Tibial artery (tissue), 4 donors: ENCODE measurements around the gene TFCP2.

ENCODE experiments used
- DNase-seq, 2 donors: peaks; one replicate each; pipeline ENCODE4 v3.0.0-alpha.2; 2019
- H3K27ac ChIP-seq, 2 donors: fragments of 200-600 bp; sonication (generic) in 1 of 2; 1 replicate in 1 of 2; 2 replicates in 1 of 2; pipeline ENCODE4 v1.5.1; 2018 to 2019; ENCODE audit warnings: mild to moderate bottlenecking in 1 of 2
- H3K27me3 ChIP-seq, 2 donors: fragments of 200-600 bp; sonication (generic) in 1 of 2; one replicate each; pipeline versions ENCODE4 v1.5.1 to v1.6.0; 2016 to 2019
- H3K36me3 ChIP-seq, 3 donors: fragments of 200-600 bp; sonication (generic) in 2 of 3; one replicate each; pipeline ENCODE4 v1.5.1; 2016 to 2019; ENCODE audit warnings: mild to moderate bottlenecking in 2 of 3
- H3K4me1 ChIP-seq, 4 donors: fragments of 200-600 bp; sonication (generic) in 2 of 4; 1 replicate in 3 of 4; 2 replicates in 1 of 4; pipeline ENCODE4 v1.5.1; 2016 to 2019
- H3K4me3 ChIP-seq, 2 donors: fragments of 200-600 bp; sonication (generic) in 1 of 2; 1 replicate in 1 of 2; 2 replicates in 1 of 2; pipeline ENCODE4 v1.5.1; 2018 to 2019; ENCODE audit warnings: mild to moderate bottlenecking in 2 of 2
- H3K9me3 ChIP-seq, 3 donors: fragments of 200-600 bp; sonication (generic) in 1 of 3; one replicate each; pipeline ENCODE4 v1.5.1; 2016 to 2019
- CTCF ChIP-seq, 2 experiments: fragments of 200-600 bp in 1 of 2; fragments of 450-650 bp in 1 of 2; IDR thresholded peaks; one replicate each; pipeline ENCODE4 v1.5.1; 2017 to 2019; ENCODE audit warnings: antibody characterized with exemption in 2 of 2, mild to moderate bottlenecking in 1 of 2, moderate library complexity in 1 of 2
- intact Hi-C: fragments of 100-400 bp; cut with DNase I; formaldehyde crosslinking; loops from one replicate; pipeline ENCODE4 v1.15.0; 2023; ENCODE audit warnings: low total_unique reads

TFCP2 gene

DNA sequence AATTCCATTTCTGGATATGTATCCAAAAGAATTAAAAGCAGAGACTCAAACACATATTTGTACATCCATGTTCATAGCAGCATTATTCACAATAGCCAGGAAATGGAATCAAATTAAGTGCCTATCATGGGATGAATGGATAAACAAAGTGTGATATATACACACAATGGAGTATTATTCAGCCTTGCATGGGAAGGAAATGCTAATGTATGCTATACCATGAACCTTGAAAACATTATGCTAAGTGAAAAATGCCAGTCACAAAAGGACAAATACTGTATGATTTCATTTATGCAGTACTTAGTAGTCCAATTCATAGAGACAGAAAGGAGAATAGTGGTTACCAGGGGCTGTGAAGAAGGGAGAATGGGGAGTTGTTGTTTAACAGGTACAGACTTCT is 57.4 kb downstream of the TFCP2 start:
- H3K4me3 ChIP-seq = no peak overlapping the region
- no peaks in the 10 kb centered on the region for H3K9me3 ChIP-seq
- H3K36me3 ChIP-seq = peaks cover 33 to 71% (median 50%) of the 10 kb centered on the region in 3 donors
- intact Hi-C loops = no loop called here
- DNase-seq = no peak
- no peak overlapping the region for H3K27ac ChIP-seq
- no peaks in the 10 kb centered on the region for H3K4me1 ChIP-seq
- TF ChIP-seq CTCF (IDR thresholded peaks at IDR 0.05) = no peak
- H3K27me3 ChIP-seq = no peaks in the 10 kb centered on the region

DNA sequence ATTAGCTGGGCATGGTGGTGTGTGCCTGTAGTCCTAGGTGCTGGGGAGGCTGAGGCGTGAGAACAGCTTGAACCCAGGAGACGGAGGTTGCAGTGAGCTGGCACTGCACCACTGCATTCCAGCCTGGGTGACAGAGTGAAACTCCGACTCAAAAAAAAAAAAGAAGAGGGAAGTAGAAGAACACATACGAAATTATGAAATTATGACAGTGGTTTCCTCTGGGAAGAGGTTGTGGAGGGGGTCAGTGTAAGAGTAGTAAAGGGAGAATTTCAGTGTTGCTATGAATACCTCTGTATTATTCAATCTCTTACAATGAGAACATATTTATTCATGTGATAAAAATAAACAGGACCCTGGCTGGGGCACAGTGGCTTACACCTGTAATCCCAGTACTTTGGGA is 64.8 kb downstream of the TFCP2 start:
- DNase-seq = no peak
- intact Hi-C loops = no loop called here
- no peak for TF ChIP-seq CTCF (IDR thresholded peaks at IDR 0.05)
- no peaks in the 10 kb centered on the region for H3K4me1 ChIP-seq
- H3K27me3 ChIP-seq = no peaks in the 10 kb centered on the region
- no peak overlapping the region for H3K27ac ChIP-seq
- H3K4me3 ChIP-seq = no peak overlapping the region
- H3K9me3 ChIP-seq = no peaks in the 10 kb centered on the region
- peaks cover 55 to 91% (median 64%) of the 10 kb centered on the region in 3 donors for H3K36me3 ChIP-seq

- Histone ChIP-seq H3K36me3 (peaks cover 52 to 90% (median 74%) of the 10 kb centered on the region in 3 donors), H3K9me3 (no peaks in the 10 kb centered on the region), H3K27ac (no peak overlapping the region), H3K27me3 (no peaks in the 10 kb centered on the region), H3K4me1 (no peaks in the 10 kb centered on the region), H3K4me3 (no peak overlapping the region)
- intact Hi-C loops = no loop called here
- TF ChIP-seq CTCF (IDR thresholded peaks at IDR 0.05) = no peak
- no peak for DNase-seq
These were observed 69.0 kb downstream of the TFCP2 start for GRCh38 chr12:51103977-51104376.

GRCh38 chr12:51098611-51099010 is 74.3 kb downstream of the TFCP2 start:
- intact Hi-C loops = no loop called here
- H3K4me3 ChIP-seq = no peak overlapping the region
- no peaks in the 10 kb centered on the region for H3K4me1 ChIP-seq
- H3K9me3 ChIP-seq = no peaks in the 10 kb centered on the region
- no peaks in the 10 kb centered on the region for H3K27me3 ChIP-seq
- no peak for DNase-seq
- no peak for TF ChIP-seq CTCF (IDR thresholded peaks at IDR 0.05)
- H3K27ac ChIP-seq = no peak overlapping the region
- H3K36me3 ChIP-seq = peaks cover 50 to 98% (median 83%) of the 10 kb centered on the region in 3 donors

DNA sequence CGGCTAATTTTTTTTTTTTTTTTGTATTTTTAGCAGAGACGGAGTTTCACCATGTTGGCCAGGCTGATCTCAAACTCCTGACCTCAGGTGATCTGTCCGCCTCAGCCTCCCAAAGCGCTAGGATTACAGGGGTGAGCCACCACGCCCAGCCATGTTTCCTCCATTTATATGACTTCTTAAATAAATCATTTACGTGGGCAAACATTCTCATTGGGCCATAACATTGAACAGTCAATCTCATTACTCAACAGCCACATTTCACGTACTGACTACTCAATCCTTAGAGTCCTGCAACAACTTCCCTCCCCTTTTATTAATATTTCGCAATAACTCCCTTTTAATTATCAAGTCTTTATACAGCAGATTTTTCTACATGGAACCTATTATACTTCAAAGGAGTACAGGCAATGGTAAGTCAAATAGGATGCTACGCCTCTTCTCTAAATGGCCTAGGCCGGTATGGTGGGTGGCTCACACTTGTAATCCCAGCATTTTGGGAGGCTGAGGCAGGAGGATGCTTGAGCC is 82.2 kb downstream of the TFCP2 start:
- no peak overlapping the region for H3K27ac ChIP-seq
- H3K4me3 ChIP-seq = no peak overlapping the region
- DNase-seq = no peak
- peaks cover 24 to 52% (median 25%) of the 10 kb centered on the region in 3 donors for H3K36me3 ChIP-seq
- TF ChIP-seq CTCF (IDR thresholded peaks at IDR 0.05) = no peak
- H3K9me3 ChIP-seq = no peaks in the 10 kb centered on the region
- H3K4me1 ChIP-seq = no peaks in the 10 kb centered on the region
- intact Hi-C loops = no loop called here
- H3K27me3 ChIP-seq = no peaks in the 10 kb centered on the region

DNA sequence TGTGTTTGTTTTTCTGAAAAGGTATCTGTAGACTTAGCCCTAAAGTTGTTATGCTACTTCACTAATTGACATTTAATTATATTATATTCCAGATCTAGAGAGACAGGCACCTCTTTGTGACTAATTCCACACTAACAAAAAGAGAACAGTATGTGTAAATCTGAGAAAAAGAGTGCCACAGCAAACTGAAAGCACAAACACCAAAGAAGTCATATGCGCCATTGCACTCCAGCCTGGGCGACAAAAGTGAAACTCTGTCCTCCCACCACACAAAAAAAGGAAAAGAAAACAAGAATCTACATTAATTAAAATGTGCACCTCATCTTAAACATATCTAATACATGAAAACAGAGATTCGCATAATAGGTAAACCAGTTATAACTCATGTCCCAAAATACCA is 85.1 kb downstream of the TFCP2 start:
- TF ChIP-seq CTCF (IDR thresholded peaks at IDR 0.05) = no peak
- intact Hi-C loops = loop anchor here (5.0 kb wide), 1 partner anchor 124 kb away; no protein-coding TSS in a partner anchor
- DNase-seq = no peak
- H3K9me3 ChIP-seq = no peaks in the 10 kb centered on the region
- no peak overlapping the region for H3K4me3 ChIP-seq
- no peaks in the 10 kb centered on the region for H3K27me3 ChIP-seq
- no peak overlapping the region for H3K27ac ChIP-seq
- peaks cover 3 to 24% (median 8%) of the 10 kb centered on the region in 3 donors for H3K36me3 ChIP-seq
- H3K4me1 ChIP-seq = peaks cover 0 to 5% (median 0%) of the 10 kb centered on the region in 4 donors
